Muscle layer of duodenum (tissue), 2 donors: Measurements from ENCODE around the gene AMY2B.
"Not testable (repeated sequence)": the region's sequence is repeated elsewhere in the genome, so short reads cannot be mapped to it uniquely, and the experiment has no call there.

Experiments
- H3K27ac ChIP-seq: one replicate; pipeline ENCODE4 v1.7.0; 2013; ENCODE audit warnings: mild to moderate bottlenecking, low read length
- H3K27me3 ChIP-seq: one replicate; pipeline ENCODE4 v1.7.0; 2013; ENCODE audit warnings: low read depth, mild to moderate bottlenecking, control low read depth, low read length
- H3K36me3 ChIP-seq, 2 donors: one replicate each; pipeline ENCODE4 v1.7.0; 2013; ENCODE audit warnings: low read length in 2 of 2, control low read depth in 1 of 2, mild to moderate bottlenecking in 1 of 2; ENCODE audit not compliant: insufficient read depth in 2 of 2, control insufficient read depth in 1 of 2
- H3K4me1 ChIP-seq, 2 donors: one replicate each; pipeline ENCODE4 v1.7.0; 2013; ENCODE audit warnings: low read length in 2 of 2, mild to moderate bottlenecking in 2 of 2, control low read depth in 1 of 2, moderate library complexity in 1 of 2; ENCODE audit not compliant: insufficient read depth in 2 of 2, control insufficient read depth in 1 of 2
- H3K4me3 ChIP-seq, 2 donors: one replicate each; pipeline ENCODE4 v1.7.0; 2013; ENCODE audit warnings: low read length in 2 of 2, low read depth in 1 of 2, mild to moderate bottlenecking in 1 of 2
- H3K9me3 ChIP-seq, 2 donors: one replicate each; pipeline ENCODE4 v1.7.0; 2013; ENCODE audit warnings: low read length in 2 of 2, control low read depth in 1 of 2, mild to moderate bottlenecking in 1 of 2; ENCODE audit not compliant: control insufficient read depth in 1 of 2
- donor health status: healthy.

The AMY2B gene

DNA sequence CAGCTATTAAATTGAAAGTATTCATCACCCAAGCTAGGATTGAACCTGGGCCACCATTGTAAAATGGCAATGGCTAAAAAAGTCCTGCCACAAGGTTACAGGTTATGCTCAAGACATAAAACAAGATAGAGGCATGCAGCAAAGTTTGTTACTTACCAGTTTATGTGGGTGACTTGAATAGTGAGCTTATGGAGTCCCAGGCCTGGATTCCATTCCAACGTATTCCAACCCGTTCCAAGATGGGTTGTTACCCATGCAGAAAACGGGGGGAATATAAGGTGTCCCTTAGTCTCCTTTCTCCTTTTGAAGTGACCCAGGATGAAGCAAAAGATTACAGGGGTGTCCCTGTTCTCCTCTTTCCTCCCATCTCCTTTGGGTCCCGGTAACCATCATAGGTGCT is 56.0 kb downstream of the AMY2B start:
- H3K27ac ChIP-seq, H3K36me3 ChIP-seq, H3K4me3 ChIP-seq, H3K9me3 ChIP-seq, H3K27me3 ChIP-seq, H3K4me1 ChIP-seq: not testable (repeated sequence)
